ENCODE results near the gene C2CD2L.
"Not testable (repeated sequence)": the region's sequence is repeated elsewhere in the genome, so short reads cannot be mapped to it uniquely, and the experiment has no call there.

The C2CD2L gene

GRCh38 chr11:119153049-119153818 lies 46.1 kb downstream of the C2CD2L start:
- DNase-seq: no peak

DNA sequence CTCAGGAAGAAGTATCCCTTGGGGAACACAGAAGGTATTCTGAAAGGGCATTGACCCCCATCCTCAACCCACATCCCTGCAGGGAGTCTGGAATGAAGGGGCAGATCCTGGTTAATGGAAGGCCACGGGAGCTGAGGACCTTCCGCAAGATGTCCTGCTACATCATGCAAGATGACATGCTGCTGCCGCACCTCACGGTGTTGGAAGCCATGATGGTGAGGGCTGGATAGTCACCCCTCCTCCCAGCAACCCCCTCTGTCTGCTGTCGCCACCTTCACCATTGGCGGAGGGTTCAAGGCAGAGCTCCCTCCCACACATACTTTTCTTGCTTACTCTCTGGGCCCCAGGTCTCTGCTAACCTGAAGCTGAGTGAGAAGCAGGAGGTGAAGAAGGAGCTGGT lies 47.0 kb downstream of the C2CD2L start:
- DNase-seq: no peak

DNA sequence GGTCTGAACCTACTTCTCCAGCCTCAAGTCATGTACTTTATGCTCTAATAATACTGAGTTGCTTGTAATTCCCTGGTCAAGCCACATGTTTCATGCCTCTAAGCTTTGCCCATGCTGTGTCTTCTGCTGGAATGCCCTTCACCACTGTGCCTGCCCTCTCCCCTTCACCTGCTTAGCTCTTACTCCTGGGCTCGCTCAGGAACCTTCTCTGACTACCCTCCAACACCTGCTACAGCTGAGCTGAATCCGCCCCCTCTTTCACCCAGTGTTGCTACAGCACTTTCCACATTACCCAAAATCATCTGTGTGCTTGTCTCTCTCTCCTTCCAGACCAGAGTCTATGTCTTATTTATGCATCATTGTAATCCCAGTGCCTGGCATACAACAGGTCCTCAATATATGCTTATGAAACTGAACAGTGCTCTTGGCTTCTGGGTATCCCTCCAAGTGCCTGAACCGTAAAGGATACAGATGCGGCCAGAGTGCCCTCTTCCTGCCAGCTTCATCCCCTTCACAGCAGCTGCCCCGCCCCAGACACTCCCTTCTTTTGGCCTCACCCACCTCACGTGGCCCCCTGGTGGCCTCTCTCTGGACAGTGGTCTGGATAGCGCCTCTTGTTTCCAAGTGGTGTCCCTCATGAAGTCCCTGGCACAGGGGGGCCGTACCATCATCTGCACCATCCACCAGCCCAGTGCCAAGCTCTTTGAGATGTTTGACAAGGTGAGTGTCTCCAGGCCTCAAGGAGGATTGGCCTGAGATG lies 48.8 kb downstream of the C2CD2L start:
- no peak for DNase-seq

GRCh38 chr11:119156496-119156895 lies 49.4 kb downstream of the C2CD2L start:
- DNase-seq: no peak

DNA sequence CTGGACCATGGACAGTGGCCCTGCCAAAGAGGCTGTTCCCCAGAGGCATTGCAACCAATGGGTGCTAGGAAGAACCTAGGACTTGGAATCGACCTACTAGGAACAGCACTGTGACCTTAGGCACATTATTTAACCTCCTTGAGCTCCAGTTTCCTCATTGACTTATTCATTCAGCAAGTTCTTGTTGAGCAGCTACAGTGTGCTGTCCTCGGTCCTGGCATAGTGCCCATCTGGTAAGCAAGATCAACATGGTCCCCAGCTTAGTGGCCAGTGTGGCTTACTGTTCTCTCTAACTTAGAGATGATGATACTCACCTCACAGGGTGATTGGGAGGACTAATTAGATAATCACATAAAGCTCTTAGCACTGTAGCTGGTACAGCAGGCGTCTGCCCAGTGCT lies 49.9 kb downstream of the C2CD2L start:
- no peak for DNase-seq

GRCh38 chr11:119158467-119158866 lies 51.3 kb downstream of the C2CD2L start:
- DNase-seq: no peak

GRCh38 chr11:119160151-119160550 lies 53.0 kb downstream of the C2CD2L start:
- DNase-seq: no peak

- no peak for DNase-seq
Observed at GRCh38 chr11:119161871-119162270, 54.7 kb downstream of the C2CD2L start.

GRCh38 chr11:119166368-119167076 lies 59.4 kb downstream of the C2CD2L start:
- no peak for DNase-seq

- not testable (repeated sequence) for DNase-seq
Observed at GRCh38 chr11:119167077-119167458, 59.9 kb downstream of the C2CD2L start.

GRCh38 chr11:119167933-119168332 lies 60.8 kb downstream of the C2CD2L start:
- no peak for DNase-seq

Measured in stimulated activated CD4-positive, alpha-beta T cell treated with anti-CD3 and anti-CD28 coated beads, Interleukin-4, amount 100 ng/mL, for 4 hours (primary cell).